ENCODE data around the gene RAB25. TPM values are rescaled to one million over a fixed set of nuclear protein-coding genes. Genes with fewer than 3 reads are reported as not detected.

Gene RAB25
- total and polyA plus RNA-seq, 2 of the 13 experiments (the other 11 are each of a cell fraction or from before 2014, with no cell fraction given), result 0.20 to 0.22 TPM

GRCh38 chr1:156053768-156054499 is 7.0 kb upstream of the RAB25 start, which contains the start of gene UBQLN4 (continued):
- no peak for TF ChIP-seq HMGXB3 (CRISPR knock-in tag; IDR thresholded peaks at IDR 0.05; ENCODE audit: borderline replicate concordance)
- TF ChIP-seq THAP11 (CRISPR knock-in tag; IDR thresholded peaks at IDR 0.05), result no peak
- TF ChIP-seq NR2F2 (IDR thresholded peaks at IDR 0.05; ENCODE audit: borderline replicate concordance, low read depth), result no peak
- no peak for TF ChIP-seq THAP8 (CRISPR knock-in tag; IDR thresholded peaks at IDR 0.05; ENCODE audit: borderline replicate concordance)
- TF ChIP-seq, protein P1, sequence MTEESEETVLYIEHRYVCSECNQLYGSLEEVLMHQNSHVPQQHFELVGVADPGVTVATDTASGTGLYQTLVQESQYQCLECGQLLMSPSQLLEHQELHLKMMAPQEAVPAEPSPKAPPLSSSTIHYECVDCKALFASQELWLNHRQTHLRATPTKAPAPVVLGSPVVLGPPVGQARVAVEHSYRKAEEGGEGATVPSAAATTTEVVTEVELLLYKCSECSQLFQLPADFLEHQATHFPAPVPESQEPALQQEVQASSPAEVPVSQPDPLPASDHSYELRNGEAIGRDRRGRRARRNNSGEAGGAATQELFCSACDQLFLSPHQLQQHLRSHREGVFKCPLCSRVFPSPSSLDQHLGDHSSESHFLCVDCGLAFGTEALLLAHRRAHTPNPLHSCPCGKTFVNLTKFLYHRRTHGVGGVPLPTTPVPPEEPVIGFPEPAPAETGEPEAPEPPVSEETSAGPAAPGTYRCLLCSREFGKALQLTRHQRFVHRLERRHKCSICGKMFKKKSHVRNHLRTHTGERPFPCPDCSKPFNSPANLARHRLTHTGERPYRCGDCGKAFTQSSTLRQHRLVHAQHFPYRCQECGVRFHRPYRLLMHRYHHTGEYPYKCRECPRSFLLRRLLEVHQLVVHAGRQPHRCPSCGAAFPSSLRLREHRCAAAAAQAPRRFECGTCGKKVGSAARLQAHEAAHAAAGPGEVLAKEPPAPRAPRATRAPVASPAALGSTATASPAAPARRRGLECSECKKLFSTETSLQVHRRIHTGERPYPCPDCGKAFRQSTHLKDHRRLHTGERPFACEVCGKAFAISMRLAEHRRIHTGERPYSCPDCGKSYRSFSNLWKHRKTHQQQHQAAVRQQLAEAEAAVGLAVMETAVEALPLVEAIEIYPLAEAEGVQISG (CRISPR knock-in tag; IDR thresholded peaks at IDR 0.05), result peak; percentile 90
- no peak for TF ChIP-seq SP1 (IDR thresholded peaks at IDR 0.05)
- peak; percentile 47; the same call in 1 of the 2 replicates for TF ChIP-seq SP1 (CRISPR knock-in tag; IDR thresholded peaks at IDR 0.05)
- TF ChIP-seq ZNF605 (CRISPR knock-in tag; IDR thresholded peaks at IDR 0.05), result peak; percentile 57; the same call in 1 of the 2 replicates
- peak; percentile 61 for TF ChIP-seq YY1 (IDR thresholded peaks at IDR 0.05; ENCODE audit: insufficient read depth, insufficient replicate concordance, low read depth, low read length)
- TF ChIP-seq CHCHD3 (CRISPR knock-in tag; IDR thresholded peaks at IDR 0.05), result no peak
- TF ChIP-seq, protein P2, sequence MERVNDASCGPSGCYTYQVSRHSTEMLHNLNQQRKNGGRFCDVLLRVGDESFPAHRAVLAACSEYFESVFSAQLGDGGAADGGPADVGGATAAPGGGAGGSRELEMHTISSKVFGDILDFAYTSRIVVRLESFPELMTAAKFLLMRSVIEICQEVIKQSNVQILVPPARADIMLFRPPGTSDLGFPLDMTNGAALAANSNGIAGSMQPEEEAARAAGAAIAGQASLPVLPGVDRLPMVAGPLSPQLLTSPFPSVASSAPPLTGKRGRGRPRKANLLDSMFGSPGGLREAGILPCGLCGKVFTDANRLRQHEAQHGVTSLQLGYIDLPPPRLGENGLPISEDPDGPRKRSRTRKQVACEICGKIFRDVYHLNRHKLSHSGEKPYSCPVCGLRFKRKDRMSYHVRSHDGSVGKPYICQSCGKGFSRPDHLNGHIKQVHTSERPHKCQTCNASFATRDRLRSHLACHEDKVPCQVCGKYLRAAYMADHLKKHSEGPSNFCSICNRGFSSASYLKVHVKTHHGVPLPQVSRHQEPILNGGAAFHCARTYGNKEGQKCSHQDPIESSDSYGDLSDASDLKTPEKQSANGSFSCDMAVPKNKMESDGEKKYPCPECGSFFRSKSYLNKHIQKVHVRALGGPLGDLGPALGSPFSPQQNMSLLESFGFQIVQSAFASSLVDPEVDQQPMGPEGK (CRISPR knock-in tag; IDR thresholded peaks at IDR 0.05), result peak; percentile 98
- TF ChIP-seq PHF20 (CRISPR knock-in tag; IDR thresholded peaks at IDR 0.05), result no peak
- TF ChIP-seq SNAPC4 (CRISPR knock-in tag; IDR thresholded peaks at IDR 0.05), result no peak
- no peak for TF ChIP-seq HMG20A (CRISPR knock-in tag; IDR thresholded peaks at IDR 0.05; ENCODE audit: borderline replicate concordance)
